B cell (primary cell): ENCODE measurements around the gene SKAP2. TPM values are rescaled to one million over a fixed set of nuclear protein-coding genes. Genes with fewer than 3 reads are reported as not detected.

Experiments
- ATAC-seq: fragments of 200-7000 bp; cut with Tn5 transposase; one replicate; pipeline ENCODE4 v1.10.0; 2021; ENCODE audit warnings: low read depth, mild to moderate bottlenecking, moderate number of reproducible peaks, moderate library complexity
- CTCF ChIA-PET: fragments of 350-600 bp; sonication (Branson Sonifier 250); formaldehyde crosslinking; loops from one replicate; lab custom pipeline; 2021; ENCODE audit warnings: antibody characterized with exemption, inconsistent platforms; lab: Charles Lee
- POLR2A ChIA-PET: fragments of 350-600 bp; sonication (Branson Sonifier 250); formaldehyde crosslinking; loops from one replicate; lab custom pipeline; 2021; ENCODE audit warnings: antibody characterized with exemption; lab: Charles Lee
- DNase-seq: peaks from one replicate; pipeline ENCODE4 v3.0.0; 2013
- H2AFZ ChIP-seq: 2 replicates; pipeline ENCODE4 v1.6.1; 2012; ENCODE audit warnings: mild to moderate bottlenecking, low read depth, low read length; ENCODE audit not compliant: insufficient read depth, poor library complexity, severe bottlenecking
- H3K27ac ChIP-seq, 2 donors: 1 replicate in 1 of 2; 2 replicates in 1 of 2; pipeline ENCODE4 v1.5.1; 2012 to 2013; ENCODE audit warnings: low read length in 2 of 2, mild to moderate bottlenecking in 2 of 2, moderate library complexity in 1 of 2
- H3K27me3 ChIP-seq, 4 experiments: fragments of 200-600 bp in 1 of 4; sonication (generic) in 1 of 4; replicated peaks in 1 of 4; 1 replicate in 2 of 4; 2 replicates in 2 of 4; pipeline versions ENCODE4 v1.6.1 to v1.7.0; 2013 to 2016; ENCODE audit warnings: low read length in 3 of 4, mild to moderate bottlenecking in 2 of 4, mixed read lengths in 1 of 4, moderate library complexity in 1 of 4; ENCODE audit not compliant: insufficient read depth in 4 of 4, control insufficient read depth in 3 of 4; ENCODE audit errors: control extremely low read depth in 1 of 4
- H3K36me3 ChIP-seq, 2 experiments: replicated peaks in 1 of 2; 1 replicate in 1 of 2; 2 replicates in 1 of 2; pipeline versions ENCODE4 v1.6.1 to v1.7.1; 2013; ENCODE audit warnings: low read length in 1 of 2; ENCODE audit not compliant: insufficient read depth in 2 of 2, control insufficient read depth in 1 of 2; ENCODE audit errors: control extremely low read depth in 1 of 2, extremely low read depth in 1 of 2
- H3K4me1 ChIP-seq, 2 donors: fragments of 200-600 bp in 1 of 2; sonication (generic) in 1 of 2; 1 replicate in 1 of 2; 2 replicates in 1 of 2; pipeline versions ENCODE4 v1.5.1 to v1.6.1; 2013 to 2017; ENCODE audit warnings: low read length in 2 of 2; ENCODE audit not compliant: control insufficient read depth in 2 of 2, insufficient read depth in 2 of 2
- H3K4me2 ChIP-seq: replicated peaks from 2 replicates; pipeline ENCODE3; 2012; ENCODE audit warnings: mild to moderate bottlenecking, low read depth, low read length; ENCODE audit not compliant: poor library complexity, severe bottlenecking
- H3K4me3 ChIP-seq, 5 experiments: fragments of 200-600 bp in 1 of 5; sonication (generic) in 1 of 5; 1 replicate in 3 of 5; 2 replicates in 2 of 5; pipeline versions ENCODE4 v1.5.1 to v1.7.0; 2011 to 2016; ENCODE audit warnings: low read length in 4 of 5, mild to moderate bottlenecking in 4 of 5, low read depth in 2 of 5, control low read depth in 1 of 5, moderate library complexity in 1 of 5; ENCODE audit not compliant: insufficient read depth in 1 of 5; ENCODE audit errors: control extremely low read depth in 1 of 5, extremely low read depth in 1 of 5
- H3K79me2 ChIP-seq: fragments of 200-600 bp; sonication (generic); one replicate; pipeline ENCODE4 v1.6.0; 2016; ENCODE audit warnings: low read length; ENCODE audit not compliant: control insufficient read depth, insufficient read depth
- H3K9ac ChIP-seq: fragments of 200-600 bp; sonication (generic); 2 replicates; pipeline ENCODE4 v1.6.1; 2017; ENCODE audit warnings: mild to moderate bottlenecking, low read length, moderate library complexity
- H3K9me3 ChIP-seq, 3 donors: one replicate each; pipeline versions ENCODE4 v1.6.1 to v1.7.1; 2013; ENCODE audit warnings: low read length in 2 of 3; ENCODE audit not compliant: control insufficient read depth in 2 of 3, insufficient read depth in 1 of 3; ENCODE audit errors: control extremely low read depth in 1 of 3
- H4K20me1 ChIP-seq: 2 replicates; pipeline ENCODE4 v1.6.0; 2012; ENCODE audit warnings: mild to moderate bottlenecking, low read length; ENCODE audit not compliant: insufficient read depth, control insufficient read depth, poor library complexity, severe bottlenecking
- H3K27ac Mint-ChIP-seq: one replicate; pipeline ENCODE4 v1.8.0; 2021; ENCODE audit warnings: mixed read lengths
- H3K27me3 Mint-ChIP-seq: one replicate; pipeline ENCODE4 v1.8.0; 2021; ENCODE audit warnings: mixed read lengths
- H3K4me1 Mint-ChIP-seq: one replicate; pipeline ENCODE4 v1.8.0; 2021; ENCODE audit warnings: mixed read lengths
- H3K4me3 Mint-ChIP-seq: one replicate; pipeline ENCODE4 v1.8.0; 2021; ENCODE audit warnings: mixed read lengths
- H3K9me3 Mint-ChIP-seq: one replicate; pipeline ENCODE4 v1.8.0; 2022; ENCODE audit warnings: mixed read lengths; ENCODE audit not compliant: insufficient read depth
- CTCF ChIP-seq: fragments of 200-600 bp; IDR thresholded peaks from one replicate; pipeline ENCODE4 v1.8.0; 2022; ENCODE audit warnings: antibody characterized with exemption, mild to moderate bottlenecking
- EZH2 ChIP-seq: IDR thresholded peaks from 2 replicates; pipeline ENCODE4 v1.6.1; 2012; ENCODE audit warnings: borderline replicate concordance, low read depth, mild to moderate bottlenecking, moderate library complexity, low read length; ENCODE audit not compliant: insufficient read depth, poor library complexity, severe bottlenecking
- WGBS: methylation state at CpG from one replicate; pipeline ENCODE4 v1.1.5; 2013; ENCODE audit warnings: missing lambda C conversion rate; ENCODE audit not compliant: insufficient coverage; 5-methylcytosine and 5-hydroxymethylcytosine counted together
- intact Hi-C: fragments of 100-400 bp; cut with micrococcal nuclease; formaldehyde crosslinking; loops from one replicate; pipeline ENCODE4 v1.10.0; 2022
- polyA plus RNA-seq: library from polyadenylated mRNA; depleted of rRNA; stranded (reverse); fragments of >200 nt; gene quantifications from 2 replicates; pipeline ENCODE4 v1.2.3, GENCODE V29; 2012
- total RNA-seq, 2 donors: library from RNA; stranded (reverse); fragments of 120-200 nt in 1 of 2; gene quantifications; 1 replicate in 1 of 2; 2 replicates in 1 of 2; pipeline versions ENCODE4 v1.2.3 to v1.2.4, GENCODE V29; 2013 to 2022

The SKAP2 gene
- total and polyA plus RNA-seq, 2 donors (not counting 1 experiment from before 2014, with no cell fraction given): 12.8 to 58.4 TPM

GRCh38 chr7:26792006-26792405, 72.4 kb downstream of the SKAP2 start:
- no peak overlapping the region for H3K4me3 Mint-ChIP-seq
- Histone ChIP-seq H3K36me3 (peaks cover 0 to 3% of the 10 kb centered on the region in 2 experiments), H3K27me3 (no peaks in the 10 kb centered on the region), H3K79me2 (peaks cover under 1% of the 10 kb centered on the region), H3K9ac (no peak overlapping the region), H3K27ac (no peak overlapping the region), H3K4me3 (no peak overlapping the region), H3K4me1 (no peaks in the 10 kb centered on the region), H2AFZ (no peak overlapping the region), H3K4me2 (no peak overlapping the region), H4K20me1 (no peaks in the 10 kb centered on the region), H3K9me3 (no peaks in the 10 kb centered on the region)
- no peak overlapping the region for H3K27ac Mint-ChIP-seq
- H3K9me3 Mint-ChIP-seq: no peaks in the 10 kb centered on the region
- ChIA-PET POLR2A (no interaction called here), CTCF (no interaction called here)
- H3K27me3 Mint-ChIP-seq: no peaks in the 10 kb centered on the region
- no peak for DNase-seq
- no peak for ATAC-seq
- intact Hi-C loops: no loop called here
- H3K4me1 Mint-ChIP-seq: no peaks in the 10 kb centered on the region
- no peak for TF ChIP-seq CTCF
- no peak for TF ChIP-seq EZH2

- no CpG with 5 or more reads among the region's 5 CpGs for WGBS
- Mint-ChIP-seq H3K9me3 (no peaks in the 10 kb centered on the region), H3K27ac (no peak overlapping the region), H3K27me3 (no peaks in the 10 kb centered on the region), H3K4me1 (no peaks in the 10 kb centered on the region), H3K4me3 (no peak overlapping the region)
- Histone ChIP-seq H3K36me3 (no peaks in the 10 kb centered on the region), H3K9me3 (no peaks in the 10 kb centered on the region), H3K4me3 (no peak overlapping the region), H3K79me2 (peaks cover 3% of the 10 kb centered on the region), H4K20me1 (no peaks in the 10 kb centered on the region), H3K9ac (no peak overlapping the region), H3K4me1 (no peaks in the 10 kb centered on the region), H3K27me3 (no peaks in the 10 kb centered on the region), H3K4me2 (no peak overlapping the region), H2AFZ (no peak overlapping the region), H3K27ac (no peak overlapping the region)
- DNase-seq (no peak), ATAC-seq (no peak)
- TF ChIP-seq EZH2 (no peak), CTCF (no peak)
- CTCF ChIA-PET: no interaction called here
- intact Hi-C loops: no loop called here
- POLR2A ChIA-PET: no interaction called here
Measured at GRCh38 chr7:26789481-26790184, 74.8 kb downstream of the SKAP2 start.
